GM21423 (cell line): ENCODE measurements around the gene PSENEN.

ENCODE experiments used
- ATAC-seq: cut with Tn5 transposase; IDR thresholded peaks from one replicate; pipeline ENCODE4 v1.9.1; 2021; ENCODE audit warnings: mild to moderate bottlenecking, moderate library complexity; ENCODE audit not compliant: unreplicated experiment

Gene PSENEN

GRCh38 chr19:35745328-35746086, at the start of gene PSENEN, which contains the start of gene U2AF1L4:
Gene PSENEN (plus strand): TSS chr19:35745651. CDS start chr19:35745931, 280 bp downstream.
Gene U2AF1L4 (minus strand): TSS chr19:35745418. CDS start chr19:35745391, 27 bp downstream.
- ATAC-seq, result peak; percentile 36

GRCh38 chr19:35695895-35696422, 49.5 kb upstream of the PSENEN start:
- ATAC-seq, result no peak

- no peak for ATAC-seq
Observed at GRCh38 chr19:35696835-35697234, 48.6 kb upstream of the PSENEN start.

- peak; percentile 93 for ATAC-seq
Observed at GRCh38 chr19:35702223-35703012, 43.0 kb upstream of the PSENEN start.

- no peak for ATAC-seq
Observed at GRCh38 chr19:35703343-35703742, 42.1 kb upstream of the PSENEN start.

- no peak for ATAC-seq
Observed at GRCh38 chr19:35704218-35704617, 41.2 kb upstream of the PSENEN start, which contains the start of gene ZBTB32. Gene ZBTB32 (plus strand): TSS chr19:35704558. CDS start chr19:35714627, 10,069 bp downstream.

GRCh38 chr19:35708391-35708790, 37.1 kb upstream of the PSENEN start:
- no peak for ATAC-seq

GRCh38 chr19:35710784-35711723, 34.4 kb upstream of the PSENEN start:
- peak; percentile 22 for ATAC-seq

GRCh38 chr19:35712567-35713505, 32.6 kb upstream of the PSENEN start:
- no peak for ATAC-seq

- ATAC-seq, result no peak
Observed at GRCh38 chr19:35713506-35713850, 32.0 kb upstream of the PSENEN start.

GRCh38 chr19:35713904-35714495, 31.5 kb upstream of the PSENEN start:
- ATAC-seq, result no peak

- no peak for ATAC-seq
Observed at GRCh38 chr19:35714601-35715354, 30.7 kb upstream of the PSENEN start.

GRCh38 chr19:35715355-35715809, 30.1 kb upstream of the PSENEN start:
- no peak for ATAC-seq

GRCh38 chr19:35715981-35716800, 29.3 kb upstream of the PSENEN start:
- no peak for ATAC-seq

GRCh38 chr19:35716801-35717664, 28.4 kb upstream of the PSENEN start:
- peak; percentile 55 for ATAC-seq

- peak; percentile 4 for ATAC-seq
Observed at GRCh38 chr19:35717665-35718344, 27.6 kb upstream of the PSENEN start, which contains the start of gene KMT2B. Gene KMT2B (plus strand): TSS chr19:35718003. CDS start chr19:35718019, 16 bp downstream.
